ENCODE measurements around the gene CDKN3.
"Not testable (repeated sequence)": the region's sequence is repeated elsewhere in the genome, so short reads cannot be mapped to it uniquely, and the experiment has no call there.

Gene CDKN3

DNA sequence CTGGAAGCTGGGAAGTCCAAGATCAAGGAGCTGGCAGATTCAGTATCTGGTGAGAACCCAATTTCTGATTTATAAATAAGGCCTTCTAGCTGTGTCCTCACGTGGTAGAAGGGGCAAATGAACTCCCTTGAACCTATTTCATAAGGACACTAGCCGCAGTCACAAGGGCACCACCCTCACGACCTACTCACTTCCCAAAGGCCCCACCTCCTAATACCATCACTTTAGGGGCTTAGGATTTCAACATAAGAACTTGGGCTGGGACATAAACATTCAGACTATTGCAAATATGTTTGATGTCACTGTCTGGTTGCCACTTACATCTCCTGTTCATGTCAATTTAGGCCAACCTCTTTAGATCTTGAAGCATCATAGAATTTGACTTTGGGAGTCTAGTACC, 55.2 kb downstream of the CDKN3 start:
- Histone ChIP-seq H3K4me3 (ENCODE audit: low read depth in 1 of 2, low read length in 2 of 2) (no peak overlapping the region), H3K9me3 (ENCODE audit: control insufficient read depth in 1 of 2, low read length in 2 of 2) (no peaks in the 10 kb centered on the region), H3K4me1 (ENCODE audit: control insufficient read depth in 1 of 2, insufficient read depth in 2 of 2, low read length in 2 of 2) (peaks cover 0 to 1% of the 10 kb centered on the region in 2 donors), H3K36me3 (ENCODE audit: control insufficient read depth in 1 of 2, insufficient read depth in 2 of 2, low read length in 2 of 2) (no peaks in the 10 kb centered on the region), H3K27me3 (ENCODE audit: control insufficient read depth in 1 of 2, insufficient read depth in 2 of 2, low read length in 2 of 2) (no peaks in the 10 kb centered on the region), H3K9ac (ENCODE audit: low read depth in 1 of 2, low read length in 2 of 2) (no peak overlapping the region), H3K27ac (ENCODE audit: low read depth, low read length) (no peak overlapping the region)

DNA sequence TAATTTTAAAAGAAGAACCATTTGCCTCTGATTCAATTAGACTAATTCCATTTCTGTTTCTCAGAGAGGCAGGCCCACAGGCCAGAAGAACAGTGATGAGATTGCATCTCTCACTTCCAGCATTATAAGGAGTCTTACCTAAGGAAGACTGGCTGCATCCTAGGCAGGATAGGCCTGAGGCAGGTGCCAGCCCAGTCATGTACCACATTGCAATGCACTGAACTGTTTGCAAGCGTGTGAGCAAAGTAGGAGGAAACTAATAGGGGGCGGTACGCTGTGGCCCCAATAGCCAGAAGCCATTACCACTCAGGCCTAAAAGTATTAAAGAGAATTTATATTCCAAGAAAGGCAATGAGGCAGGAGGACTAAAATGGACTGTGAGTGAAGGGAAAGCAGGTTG, 56.4 kb downstream of the CDKN3 start:
- Histone ChIP-seq H3K9ac (ENCODE audit: low read depth in 1 of 2, low read length in 2 of 2) (no peak overlapping the region), H3K4me1 (ENCODE audit: control insufficient read depth in 1 of 2, insufficient read depth in 2 of 2, low read length in 2 of 2) (no peaks in the 10 kb centered on the region), H3K27ac (ENCODE audit: low read depth, low read length) (no peak overlapping the region), H3K36me3 (ENCODE audit: control insufficient read depth in 1 of 2, insufficient read depth in 2 of 2, low read length in 2 of 2) (no peaks in the 10 kb centered on the region), H3K27me3 (ENCODE audit: control insufficient read depth in 1 of 2, insufficient read depth in 2 of 2, low read length in 2 of 2) (no peaks in the 10 kb centered on the region), H3K9me3 (ENCODE audit: control insufficient read depth in 1 of 2, low read length in 2 of 2) (no peaks in the 10 kb centered on the region), H3K4me3 (ENCODE audit: low read depth in 1 of 2, low read length in 2 of 2) (no peak overlapping the region)

GRCh38 chr14:54453990-54454389, 57.2 kb downstream of the CDKN3 start:
- not testable (repeated sequence) for H3K27me3 ChIP-seq (ENCODE audit: control insufficient read depth in 1 of 2, insufficient read depth in 2 of 2, low read length in 2 of 2); H3K36me3 ChIP-seq (ENCODE audit: control insufficient read depth in 1 of 2, insufficient read depth in 2 of 2, low read length in 2 of 2); H3K27ac ChIP-seq (ENCODE audit: low read depth, low read length); H3K4me1 ChIP-seq (ENCODE audit: control insufficient read depth in 1 of 2, insufficient read depth in 2 of 2, low read length in 2 of 2); H3K9me3 ChIP-seq (ENCODE audit: control insufficient read depth in 1 of 2, low read length in 2 of 2); H3K9ac ChIP-seq (ENCODE audit: low read depth in 1 of 2, low read length in 2 of 2); H3K4me3 ChIP-seq (ENCODE audit: low read depth in 1 of 2, low read length in 2 of 2)

DNA sequence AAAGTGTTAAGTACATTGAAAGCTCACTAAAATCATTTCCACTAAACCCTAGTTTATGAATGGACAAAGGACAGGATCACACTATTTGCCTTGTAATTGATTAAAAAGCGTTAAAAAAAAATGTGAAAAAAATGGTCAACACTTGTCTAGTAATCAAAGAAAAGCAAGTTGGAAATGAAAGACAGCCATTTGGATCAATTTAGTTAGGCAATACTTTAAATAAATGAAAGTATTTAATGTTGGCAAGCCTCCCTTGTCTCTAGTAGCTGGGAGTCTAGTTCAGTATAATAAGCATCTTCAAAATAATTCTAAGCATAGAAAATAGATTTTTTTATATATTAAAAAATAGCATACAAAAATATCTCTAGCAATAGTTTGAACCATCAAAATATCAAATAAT, 58.6 kb downstream of the CDKN3 start:
- Histone ChIP-seq H3K4me1 (ENCODE audit: control insufficient read depth in 1 of 2, insufficient read depth in 2 of 2, low read length in 2 of 2) (no peaks in the 10 kb centered on the region), H3K4me3 (ENCODE audit: low read depth in 1 of 2, low read length in 2 of 2) (no peak overlapping the region), H3K9ac (ENCODE audit: low read depth in 1 of 2, low read length in 2 of 2) (no peak overlapping the region), H3K36me3 (ENCODE audit: control insufficient read depth in 1 of 2, insufficient read depth in 2 of 2, low read length in 2 of 2) (no peaks in the 10 kb centered on the region), H3K27ac (ENCODE audit: low read depth, low read length) (no peak overlapping the region), H3K9me3 (ENCODE audit: control insufficient read depth in 1 of 2, low read length in 2 of 2) (peaks cover 8 to 10% of the 10 kb centered on the region in 2 donors), H3K27me3 (ENCODE audit: control insufficient read depth in 1 of 2, insufficient read depth in 2 of 2, low read length in 2 of 2) (no peaks in the 10 kb centered on the region)

GRCh38 chr14:54456820-54457608, 60.2 kb downstream of the CDKN3 start:
- H3K27ac ChIP-seq (ENCODE audit: low read depth, low read length); H3K9me3 ChIP-seq (ENCODE audit: control insufficient read depth in 1 of 2, low read length in 2 of 2); H3K36me3 ChIP-seq (ENCODE audit: control insufficient read depth in 1 of 2, insufficient read depth in 2 of 2, low read length in 2 of 2); H3K9ac ChIP-seq (ENCODE audit: low read depth in 1 of 2, low read length in 2 of 2); H3K27me3 ChIP-seq (ENCODE audit: control insufficient read depth in 1 of 2, insufficient read depth in 2 of 2, low read length in 2 of 2); H3K4me3 ChIP-seq (ENCODE audit: low read depth in 1 of 2, low read length in 2 of 2); H3K4me1 ChIP-seq (ENCODE audit: control insufficient read depth in 1 of 2, insufficient read depth in 2 of 2, low read length in 2 of 2): not testable (repeated sequence)

GRCh38 chr14:54457609-54457996, 60.8 kb downstream of the CDKN3 start:
- no peaks in the 10 kb centered on the region for H3K4me1 ChIP-seq (ENCODE audit: control insufficient read depth in 1 of 2, insufficient read depth in 2 of 2, low read length in 2 of 2)
- H3K27me3 ChIP-seq (ENCODE audit: control insufficient read depth in 1 of 2, insufficient read depth in 2 of 2, low read length in 2 of 2), result no peaks in the 10 kb centered on the region

DNA sequence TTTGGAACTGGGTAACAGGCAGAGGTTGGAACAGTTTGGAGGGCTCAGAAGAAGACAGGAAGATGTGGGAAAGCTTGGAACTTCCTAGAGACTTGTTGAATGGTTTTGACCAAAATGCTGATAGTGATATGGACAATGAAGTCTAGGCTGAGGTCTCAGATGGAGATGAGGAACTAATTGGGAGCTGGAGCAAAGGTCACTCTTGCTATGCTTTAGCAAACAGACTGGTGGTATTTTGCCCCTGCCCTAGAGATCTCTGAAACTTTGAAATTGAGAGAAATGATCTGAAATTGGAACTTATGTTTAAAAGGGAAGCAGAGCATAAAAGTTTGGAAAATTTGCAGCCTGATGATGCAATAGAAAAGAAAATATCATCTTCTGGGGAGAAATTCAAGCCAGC, 61.7 kb downstream of the CDKN3 start:
- not testable (repeated sequence) for H3K4me3 ChIP-seq (ENCODE audit: low read depth in 1 of 2, low read length in 2 of 2); H3K27me3 ChIP-seq (ENCODE audit: control insufficient read depth in 1 of 2, insufficient read depth in 2 of 2, low read length in 2 of 2); H3K9ac ChIP-seq (ENCODE audit: low read depth in 1 of 2, low read length in 2 of 2); H3K27ac ChIP-seq (ENCODE audit: low read depth, low read length); H3K4me1 ChIP-seq (ENCODE audit: control insufficient read depth in 1 of 2, insufficient read depth in 2 of 2, low read length in 2 of 2); H3K36me3 ChIP-seq (ENCODE audit: control insufficient read depth in 1 of 2, insufficient read depth in 2 of 2, low read length in 2 of 2); H3K9me3 ChIP-seq (ENCODE audit: control insufficient read depth in 1 of 2, low read length in 2 of 2)

More at GRCh38 chr14:54457609-54457996, 60.8 kb downstream of the CDKN3 start:
- no peak overlapping the region for H3K4me3 ChIP-seq (ENCODE audit: low read depth in 1 of 2, low read length in 2 of 2)
- H3K9ac ChIP-seq (ENCODE audit: low read depth in 1 of 2, low read length in 2 of 2), result no peak overlapping the region
- H3K36me3 ChIP-seq (ENCODE audit: control insufficient read depth in 1 of 2, insufficient read depth in 2 of 2, low read length in 2 of 2), result no peaks in the 10 kb centered on the region
- H3K27ac ChIP-seq (ENCODE audit: low read depth, low read length), result no peak overlapping the region
- H3K9me3 ChIP-seq (ENCODE audit: control insufficient read depth in 1 of 2, low read length in 2 of 2), result peaks cover 8 to 10% of the 10 kb centered on the region in 2 donors

DNA sequence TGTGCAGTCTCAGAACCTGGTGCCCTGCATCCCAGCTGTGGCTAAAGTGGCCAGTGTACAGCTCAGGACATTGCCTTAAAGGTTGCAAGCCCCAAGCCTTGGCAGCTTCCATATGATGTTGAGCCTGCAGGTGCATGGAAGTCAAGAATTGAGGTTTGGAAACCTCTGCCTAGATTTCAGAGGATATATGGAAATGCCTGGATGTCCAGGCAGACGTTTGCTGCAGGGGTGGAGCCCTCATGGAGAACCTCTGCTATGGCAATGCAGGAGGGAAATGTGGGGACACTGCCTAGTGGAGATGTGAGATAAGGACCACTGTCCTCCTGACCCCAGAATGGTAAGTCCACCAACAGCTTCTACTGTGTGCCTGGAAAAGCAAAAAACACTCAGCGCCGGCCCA, 62.3 kb downstream of the CDKN3 start:
- H3K9me3 ChIP-seq (ENCODE audit: control insufficient read depth in 1 of 2, low read length in 2 of 2), result peaks cover 8 to 10% of the 10 kb centered on the region in 2 donors
- no peak overlapping the region for H3K9ac ChIP-seq (ENCODE audit: low read depth in 1 of 2, low read length in 2 of 2)
- H3K4me1 ChIP-seq (ENCODE audit: control insufficient read depth in 1 of 2, insufficient read depth in 2 of 2, low read length in 2 of 2), result no peaks in the 10 kb centered on the region
- no peak overlapping the region for H3K27ac ChIP-seq (ENCODE audit: low read depth, low read length)
- H3K4me3 ChIP-seq (ENCODE audit: low read depth in 1 of 2, low read length in 2 of 2), result no peak overlapping the region
- H3K27me3 ChIP-seq (ENCODE audit: control insufficient read depth in 1 of 2, insufficient read depth in 2 of 2, low read length in 2 of 2), result no peaks in the 10 kb centered on the region
- H3K36me3 ChIP-seq (ENCODE audit: control insufficient read depth in 1 of 2, insufficient read depth in 2 of 2, low read length in 2 of 2), result no peaks in the 10 kb centered on the region

DNA sequence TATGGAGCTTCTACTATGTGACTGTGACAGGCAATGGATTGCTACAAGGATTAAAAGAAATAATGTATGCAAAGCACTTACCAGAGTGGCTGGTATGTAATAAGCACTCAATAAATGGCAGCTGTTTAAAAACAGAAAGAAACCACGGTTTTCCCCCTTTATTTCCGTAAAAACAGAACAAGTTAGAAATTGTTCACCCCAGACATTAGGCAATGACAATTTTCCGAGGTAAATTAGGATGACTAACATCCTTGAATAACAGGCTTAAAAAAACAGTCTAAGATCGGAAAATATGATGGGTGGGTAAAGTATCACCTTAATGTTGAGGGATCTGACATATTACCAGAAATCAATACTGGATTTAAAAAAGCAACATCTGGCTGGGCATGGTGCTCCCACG, 65.2 kb downstream of the CDKN3 start:
- Histone ChIP-seq H3K4me1 (ENCODE audit: control insufficient read depth in 1 of 2, insufficient read depth in 2 of 2, low read length in 2 of 2) (no peaks in the 10 kb centered on the region), H3K9me3 (ENCODE audit: control insufficient read depth in 1 of 2, low read length in 2 of 2) (peaks cover 8 to 13% of the 10 kb centered on the region in 2 donors), H3K9ac (ENCODE audit: low read depth in 1 of 2, low read length in 2 of 2) (no peak overlapping the region), H3K36me3 (ENCODE audit: control insufficient read depth in 1 of 2, insufficient read depth in 2 of 2, low read length in 2 of 2) (no peaks in the 10 kb centered on the region), H3K27me3 (ENCODE audit: control insufficient read depth in 1 of 2, insufficient read depth in 2 of 2, low read length in 2 of 2) (no peaks in the 10 kb centered on the region), H3K4me3 (ENCODE audit: low read depth in 1 of 2, low read length in 2 of 2) (no peak overlapping the region), H3K27ac (ENCODE audit: low read depth, low read length) (no peak overlapping the region)

GRCh38 chr14:54465654-54466053, 68.8 kb downstream of the CDKN3 start:
- Histone ChIP-seq H3K27me3 (ENCODE audit: control insufficient read depth in 1 of 2, insufficient read depth in 2 of 2, low read length in 2 of 2) (no peaks in the 10 kb centered on the region), H3K9me3 (ENCODE audit: control insufficient read depth in 1 of 2, low read length in 2 of 2) (peaks cover 0 to 13% of the 10 kb centered on the region in 2 donors), H3K4me3 (ENCODE audit: low read depth in 1 of 2, low read length in 2 of 2) (no peak overlapping the region), H3K27ac (ENCODE audit: low read depth, low read length) (no peak overlapping the region), H3K9ac (ENCODE audit: low read depth in 1 of 2, low read length in 2 of 2) (no peak overlapping the region), H3K36me3 (ENCODE audit: control insufficient read depth in 1 of 2, insufficient read depth in 2 of 2, low read length in 2 of 2) (no peaks in the 10 kb centered on the region), H3K4me1 (ENCODE audit: control insufficient read depth in 1 of 2, insufficient read depth in 2 of 2, low read length in 2 of 2) (peaks cover 3% of the 10 kb centered on the region in 2 donors)
